ENCODE measurements around the gene MPPED1.

The MPPED1 gene

GRCh38 chr22:43488031-43488866 is 76.4 kb downstream of the MPPED1 start:
- H3K4me3 ChIP-seq (ENCODE audit: low read depth in 1 of 5, low read length in 5 of 5), result no peak overlapping the region
- no peaks in the 10 kb centered on the region for H3K4me1 ChIP-seq (ENCODE audit: control insufficient read depth in 5 of 5, insufficient read depth in 5 of 5, low read length in 5 of 5)
- no peaks in the 10 kb centered on the region for H3K9me3 ChIP-seq (ENCODE audit: control insufficient read depth in 5 of 5, low read length in 5 of 5)
- no peak overlapping the region for H3K9ac ChIP-seq (ENCODE audit: low read length in 5 of 5)
- no peaks in the 10 kb centered on the region for H3K36me3 ChIP-seq (ENCODE audit: control insufficient read depth in 5 of 5, insufficient read depth in 5 of 5, low read length in 5 of 5)
- no peak overlapping the region for H3K27ac ChIP-seq (ENCODE audit: low read depth, low read length)
- peaks cover 29 to 37% (median 30%) of the 10 kb centered on the region in 5 donors for H3K27me3 ChIP-seq (ENCODE audit: control insufficient read depth in 5 of 5, insufficient read depth in 4 of 5, low read length in 5 of 5)

DNA sequence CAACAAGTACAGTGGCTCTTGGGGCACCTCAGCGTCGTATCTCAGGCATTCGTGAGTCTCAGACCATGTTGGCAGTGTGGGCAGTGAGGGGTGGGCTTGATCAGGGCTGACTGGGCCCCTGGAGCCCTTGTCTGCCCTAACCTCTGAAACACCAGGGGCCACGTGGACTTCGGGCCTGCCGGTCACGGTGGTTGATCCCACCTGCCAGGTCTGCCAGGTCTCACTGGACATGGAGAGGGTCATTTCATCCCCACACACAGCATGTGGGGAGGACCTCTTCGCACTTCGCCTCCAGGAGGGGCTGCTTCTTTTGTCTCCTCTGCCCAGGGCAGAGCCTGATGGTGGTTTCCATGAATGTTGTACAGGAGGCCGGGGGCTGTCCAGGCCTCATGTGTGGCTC is 77.1 kb downstream of the MPPED1 start:
- no peak overlapping the region for H3K9ac ChIP-seq (ENCODE audit: low read length in 5 of 5)
- H3K9me3 ChIP-seq (ENCODE audit: control insufficient read depth in 5 of 5, low read length in 5 of 5), result no peaks in the 10 kb centered on the region
- no peak overlapping the region for H3K27ac ChIP-seq (ENCODE audit: low read depth, low read length)
- no peaks in the 10 kb centered on the region for H3K4me1 ChIP-seq (ENCODE audit: control insufficient read depth in 5 of 5, insufficient read depth in 5 of 5, low read length in 5 of 5)
- H3K36me3 ChIP-seq (ENCODE audit: control insufficient read depth in 5 of 5, insufficient read depth in 5 of 5, low read length in 5 of 5), result no peaks in the 10 kb centered on the region
- no peak overlapping the region for H3K4me3 ChIP-seq (ENCODE audit: low read depth in 1 of 5, low read length in 5 of 5)
- H3K27me3 ChIP-seq (ENCODE audit: control insufficient read depth in 5 of 5, insufficient read depth in 4 of 5, low read length in 5 of 5), result peaks cover 28 to 36% (median 30%) of the 10 kb centered on the region in 5 donors

- Histone ChIP-seq H3K27me3 (ENCODE audit: control insufficient read depth in 5 of 5, insufficient read depth in 4 of 5, low read length in 5 of 5) (peaks cover 24 to 30% (median 26%) of the 10 kb centered on the region in 5 donors), H3K4me1 (ENCODE audit: control insufficient read depth in 5 of 5, insufficient read depth in 5 of 5, low read length in 5 of 5) (no peaks in the 10 kb centered on the region), H3K36me3 (ENCODE audit: control insufficient read depth in 5 of 5, insufficient read depth in 5 of 5, low read length in 5 of 5) (no peaks in the 10 kb centered on the region), H3K9ac (ENCODE audit: low read length in 5 of 5) (no peak overlapping the region), H3K9me3 (ENCODE audit: control insufficient read depth in 5 of 5, low read length in 5 of 5) (no peaks in the 10 kb centered on the region), H3K4me3 (ENCODE audit: low read depth in 1 of 5, low read length in 5 of 5) (no peak overlapping the region), H3K27ac (ENCODE audit: low read depth, low read length) (no peak overlapping the region)
Measured at GRCh38 chr22:43490311-43490710, 78.5 kb downstream of the MPPED1 start.

DNA sequence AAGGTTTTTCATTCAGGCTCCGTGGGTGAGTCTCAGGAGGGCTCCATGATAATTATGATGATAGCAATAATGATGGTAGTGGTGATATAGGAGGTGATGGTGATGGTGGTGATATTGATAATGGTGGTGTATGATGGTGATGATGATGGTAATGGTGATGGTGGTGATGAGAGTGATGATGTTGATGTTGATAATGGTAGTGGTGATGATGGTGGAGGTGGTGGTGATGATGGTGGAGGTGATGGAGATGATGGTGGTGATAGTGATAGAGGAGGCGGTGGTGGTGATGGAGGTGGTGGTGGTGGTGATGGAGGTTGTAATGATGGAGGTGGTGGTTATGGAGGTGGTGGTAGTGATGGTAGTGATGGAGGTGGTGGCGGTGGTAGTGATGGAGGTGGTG is 79.4 kb downstream of the MPPED1 start:
- Histone ChIP-seq H3K27ac (ENCODE audit: low read depth, low read length) (no peak overlapping the region), H3K36me3 (ENCODE audit: control insufficient read depth in 5 of 5, insufficient read depth in 5 of 5, low read length in 5 of 5) (no peaks in the 10 kb centered on the region)

GRCh38 chr22:43491737-43492136 is 79.9 kb downstream of the MPPED1 start:
- Histone ChIP-seq H3K4me3 (ENCODE audit: low read depth in 1 of 5, low read length in 5 of 5) (no peak overlapping the region), H3K27me3 (ENCODE audit: control insufficient read depth in 5 of 5, insufficient read depth in 4 of 5, low read length in 5 of 5) (peaks cover 14 to 22% (median 16%) of the 10 kb centered on the region in 5 donors), H3K36me3 (ENCODE audit: control insufficient read depth in 5 of 5, insufficient read depth in 5 of 5, low read length in 5 of 5) (no peaks in the 10 kb centered on the region), H3K9ac (ENCODE audit: low read length in 5 of 5) (no peak overlapping the region), H3K9me3 (ENCODE audit: control insufficient read depth in 5 of 5, low read length in 5 of 5) (no peaks in the 10 kb centered on the region), H3K27ac (ENCODE audit: low read depth, low read length) (no peak overlapping the region), H3K4me1 (ENCODE audit: control insufficient read depth in 5 of 5, insufficient read depth in 5 of 5, low read length in 5 of 5) (no peaks in the 10 kb centered on the region)

More for the DNA sequence above, 79.4 kb downstream of the MPPED1 start:
- H3K9me3 ChIP-seq (ENCODE audit: control insufficient read depth in 5 of 5, low read length in 5 of 5), result no peaks in the 10 kb centered on the region
- no peak overlapping the region for H3K4me3 ChIP-seq (ENCODE audit: low read depth in 1 of 5, low read length in 5 of 5)
- H3K27me3 ChIP-seq (ENCODE audit: control insufficient read depth in 5 of 5, insufficient read depth in 4 of 5, low read length in 5 of 5), result peaks cover 16 to 22% (median 19%) of the 10 kb centered on the region in 5 donors
- H3K4me1 ChIP-seq (ENCODE audit: control insufficient read depth in 5 of 5, insufficient read depth in 5 of 5, low read length in 5 of 5), result no peaks in the 10 kb centered on the region
- no peak overlapping the region for H3K9ac ChIP-seq (ENCODE audit: low read length in 5 of 5)

- Histone ChIP-seq H3K9ac (ENCODE audit: low read length in 5 of 5) (no peak overlapping the region), H3K27me3 (ENCODE audit: control insufficient read depth in 5 of 5, insufficient read depth in 4 of 5, low read length in 5 of 5) (peaks cover 5 to 13% (median 6%) of the 10 kb centered on the region in 5 donors), H3K36me3 (ENCODE audit: control insufficient read depth in 5 of 5, insufficient read depth in 5 of 5, low read length in 5 of 5) (no peaks in the 10 kb centered on the region), H3K9me3 (ENCODE audit: control insufficient read depth in 5 of 5, low read length in 5 of 5) (no peaks in the 10 kb centered on the region), H3K4me3 (ENCODE audit: low read depth in 1 of 5, low read length in 5 of 5) (no peak overlapping the region), H3K4me1 (ENCODE audit: control insufficient read depth in 5 of 5, insufficient read depth in 5 of 5, low read length in 5 of 5) (no peaks in the 10 kb centered on the region), H3K27ac (ENCODE audit: low read depth, low read length) (no peak overlapping the region)
Measured at GRCh38 chr22:43493297-43493696, 81.5 kb downstream of the MPPED1 start.

DNA sequence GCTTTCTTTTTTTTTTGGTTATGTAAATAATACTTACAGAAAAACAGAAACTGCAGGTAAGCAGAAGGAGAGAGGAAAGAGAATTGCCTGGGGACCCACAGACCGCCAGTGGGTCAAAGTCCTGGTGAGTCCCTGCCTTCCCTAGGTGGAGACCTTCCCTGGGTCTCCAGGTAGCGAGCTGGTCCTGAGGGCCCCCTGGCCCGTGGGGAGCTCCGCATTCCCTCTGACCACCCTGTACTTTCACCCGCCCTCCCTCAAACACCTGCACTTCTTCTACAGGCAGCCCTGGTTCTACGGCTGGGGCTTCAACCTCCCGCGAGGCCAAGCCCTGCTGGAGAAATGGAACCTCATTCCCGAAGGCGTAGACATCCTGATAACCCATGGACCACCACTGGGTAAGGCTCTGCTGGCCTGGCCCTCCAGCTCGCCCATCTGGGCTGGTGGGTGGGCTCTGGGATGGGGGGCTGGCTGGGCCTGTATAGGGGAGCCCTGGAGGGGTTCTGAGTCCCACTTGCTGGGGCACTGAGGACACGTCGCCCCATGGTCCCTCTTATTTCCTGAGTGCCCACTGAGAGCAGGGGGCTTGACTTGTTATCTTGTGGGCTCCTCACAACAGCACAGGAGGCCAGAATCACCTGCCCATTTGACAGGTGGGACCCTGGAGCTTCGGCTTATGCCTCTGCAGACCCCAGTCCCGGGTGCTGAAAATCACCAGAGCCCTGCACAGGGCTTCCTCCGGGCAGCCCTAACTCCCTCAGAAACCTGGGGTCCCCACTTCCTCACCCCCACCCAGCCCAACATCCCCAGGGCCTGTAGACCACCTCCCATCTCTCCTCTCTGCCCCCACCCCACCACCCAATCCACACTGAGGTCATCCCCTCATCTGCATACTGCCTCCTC is 86.4 kb downstream of the MPPED1 start:
- Histone ChIP-seq H3K36me3 (ENCODE audit: control insufficient read depth in 5 of 5, insufficient read depth in 5 of 5, low read length in 5 of 5) (no peaks in the 10 kb centered on the region), H3K27me3 (ENCODE audit: control insufficient read depth in 5 of 5, insufficient read depth in 4 of 5, low read length in 5 of 5) (peaks cover 0 to 8% (median 0%) of the 10 kb centered on the region in 5 donors), H3K27ac (ENCODE audit: low read depth, low read length) (no peak overlapping the region)

GRCh38 chr22:43498856-43499253 is 87.0 kb downstream of the MPPED1 start:
- H3K27me3 ChIP-seq (ENCODE audit: control insufficient read depth in 5 of 5, insufficient read depth in 4 of 5, low read length in 5 of 5), result peaks cover 0 to 12% (median 0%) of the 10 kb centered on the region in 5 donors
- H3K9me3 ChIP-seq (ENCODE audit: control insufficient read depth in 5 of 5, low read length in 5 of 5), result no peaks in the 10 kb centered on the region
- H3K36me3 ChIP-seq (ENCODE audit: control insufficient read depth in 5 of 5, insufficient read depth in 5 of 5, low read length in 5 of 5), result no peaks in the 10 kb centered on the region
- no peak overlapping the region for H3K27ac ChIP-seq (ENCODE audit: low read depth, low read length)
- no peaks in the 10 kb centered on the region for H3K4me1 ChIP-seq (ENCODE audit: control insufficient read depth in 5 of 5, insufficient read depth in 5 of 5, low read length in 5 of 5)
- H3K9ac ChIP-seq (ENCODE audit: low read length in 5 of 5), result no peak overlapping the region
- H3K4me3 ChIP-seq (ENCODE audit: low read depth in 1 of 5, low read length in 5 of 5), result no peak overlapping the region

More for the DNA sequence above, 86.4 kb downstream of the MPPED1 start:
- Histone ChIP-seq H3K9me3 (ENCODE audit: control insufficient read depth in 5 of 5, low read length in 5 of 5) (no peaks in the 10 kb centered on the region), H3K4me3 (ENCODE audit: low read depth in 1 of 5, low read length in 5 of 5) (no peak overlapping the region), H3K9ac (ENCODE audit: low read length in 5 of 5) (no peak overlapping the region), H3K4me1 (ENCODE audit: control insufficient read depth in 5 of 5, insufficient read depth in 5 of 5, low read length in 5 of 5) (no peaks in the 10 kb centered on the region)

DNA sequence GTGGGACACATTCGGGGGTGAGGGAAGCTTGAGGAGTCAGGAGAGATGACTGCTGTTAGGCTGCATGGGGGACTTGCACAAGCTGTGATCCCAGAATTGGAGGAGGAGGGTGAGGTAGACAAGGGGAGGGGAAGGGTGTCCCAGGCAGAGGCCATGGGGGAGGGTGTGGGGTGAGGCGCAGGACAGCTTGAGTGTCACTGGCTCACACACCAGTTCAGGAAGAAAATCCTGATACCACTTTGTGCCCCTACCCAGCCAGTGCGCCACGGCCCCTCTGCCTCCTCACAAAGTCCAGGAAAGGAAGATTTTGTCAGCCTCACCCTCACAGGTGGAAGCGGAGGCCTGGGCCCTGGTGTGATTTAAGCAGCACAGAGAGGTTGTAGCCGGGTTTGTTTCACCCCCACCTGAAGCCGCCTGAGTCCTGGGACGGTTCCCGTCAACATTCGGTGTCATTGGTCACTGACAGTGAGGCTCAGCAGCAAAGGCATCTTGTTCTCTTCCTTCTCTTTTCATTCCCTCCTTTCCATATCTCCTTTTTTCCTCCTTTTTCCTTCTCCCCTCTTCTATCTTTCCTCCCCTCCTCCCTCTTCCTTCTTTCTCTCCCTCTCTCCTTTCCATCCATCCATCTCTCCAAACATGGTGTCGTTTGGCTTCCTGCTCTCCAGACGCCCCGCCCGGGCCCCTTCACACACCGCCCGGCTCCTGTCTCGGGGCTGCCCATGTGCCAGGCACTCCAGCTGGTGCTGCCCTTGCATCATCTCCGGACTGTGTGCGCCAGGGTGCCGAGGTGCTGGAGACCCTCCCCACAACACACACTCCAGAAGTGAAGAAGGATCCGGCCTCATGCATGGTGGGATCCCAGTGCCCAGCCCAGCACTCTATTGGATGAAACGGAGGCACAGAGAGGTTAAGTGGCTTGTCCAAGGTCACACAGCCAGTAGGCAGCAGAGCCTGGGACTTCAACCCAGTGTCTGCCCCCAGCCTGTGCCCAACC is 89.3 kb downstream of the MPPED1 start:
- no peak overlapping the region for H3K4me3 ChIP-seq (ENCODE audit: low read depth in 1 of 5, low read length in 5 of 5)
- H3K27me3 ChIP-seq (ENCODE audit: control insufficient read depth in 5 of 5, insufficient read depth in 4 of 5, low read length in 5 of 5), result peaks cover 0 to 9% (median 0%) of the 10 kb centered on the region in 5 donors
- H3K9me3 ChIP-seq (ENCODE audit: control insufficient read depth in 5 of 5, low read length in 5 of 5), result peaks cover 0 to 9% (median 0%) of the 10 kb centered on the region in 5 donors
- no peak overlapping the region for H3K9ac ChIP-seq (ENCODE audit: low read length in 5 of 5)
- H3K27ac ChIP-seq (ENCODE audit: low read depth, low read length), result no peak overlapping the region
- H3K36me3 ChIP-seq (ENCODE audit: control insufficient read depth in 5 of 5, insufficient read depth in 5 of 5, low read length in 5 of 5), result no peaks in the 10 kb centered on the region
- H3K4me1 ChIP-seq (ENCODE audit: control insufficient read depth in 5 of 5, insufficient read depth in 5 of 5, low read length in 5 of 5), result no peaks in the 10 kb centered on the region

Measured in subcutaneous abdominal adipose tissue (tissue), 5 donors.